SK-N-SH (cell line): ENCODE measurements around the gene ARHGAP15. TPM values are rescaled to one million over a fixed set of nuclear protein-coding genes. Genes with fewer than 3 reads are reported as not detected.

Experiments
- CTCF ChIA-PET: fragments of 300-600, 350-600 bp; formaldehyde crosslinking; extraction: SDS; loops from one replicate; lab custom pipeline; 2021; lab: Yijun Ruan, JAX
- POLR2A ChIA-PET: fragments of 350-600 bp; sonication (Branson Sonifier 250); formaldehyde crosslinking; extraction: SDS; loops from one replicate; lab custom pipeline; 2020; ENCODE audit warnings: antibody characterized with exemption, inconsistent platforms; lab: Yijun Ruan, JAX
- DNase-seq: peaks from one replicate; pipeline ENCODE4 v3.0.0; 2012
- H2AFZ ChIP-seq: fragments of 200-600 bp; sonication (generic); 2 replicates; pipeline ENCODE4 v1.8.1; 2016; ENCODE audit warnings: antibody characterized with exemption, mild to moderate bottlenecking, low read depth
- H3F3A ChIP-seq: fragments of 200-600 bp; sonication (generic); replicated peaks from 2 replicates; pipeline ENCODE3; 2016; ENCODE audit warnings: antibody characterized with exemption, mild to moderate bottlenecking; ENCODE audit not compliant: insufficient read depth
- H3K27ac ChIP-seq, 2 experiments: fragments of 200-500 bp in 1 of 2; fragments of 200-600 bp in 1 of 2; sonication (Bioruptor generic) in 1 of 2; sonication (generic), shearing (Covaris generic) in 1 of 2; 2 replicates each; pipeline versions ENCODE4 v1.5.1 to v1.6.1; 2014 to 2016; ENCODE audit warnings: low read depth in 2 of 2, inconsistent platforms in 1 of 2, low read length in 1 of 2, mild to moderate bottlenecking in 1 of 2, mixed read lengths in 1 of 2
- H3K27me3 ChIP-seq: fragments of 200-600 bp; sonication (generic), shearing (Covaris generic); 2 replicates; pipeline ENCODE4 v1.6.1; 2016; ENCODE audit warnings: mixed run types; ENCODE audit not compliant: insufficient read depth
- H3K36me3 ChIP-seq, 2 experiments: fragments of 200-500 bp in 1 of 2; fragments of 200-600 bp in 1 of 2; sonication (Bioruptor generic) in 1 of 2; sonication (generic) in 1 of 2; replicated peaks in 1 of 2; 2 replicates each; pipeline versions ENCODE3 to v1.5.1; 2014 to 2016; ENCODE audit warnings: low read length in 1 of 2, mild to moderate bottlenecking in 1 of 2; ENCODE audit not compliant: insufficient read depth in 2 of 2, control insufficient read depth in 1 of 2
- H3K4me1 ChIP-seq, 2 experiments: fragments of 200-500 bp in 1 of 2; fragments of 200-600 bp in 1 of 2; sonication (Bioruptor generic) in 1 of 2; sonication (generic), shearing (Covaris generic) in 1 of 2; 2 replicates each; pipeline versions ENCODE4 v1.5.1 to v1.6.1; 2014 to 2016; ENCODE audit warnings: low read depth in 1 of 2, low read length in 1 of 2, mixed run types in 1 of 2; ENCODE audit not compliant: insufficient read depth in 2 of 2, control insufficient read depth in 1 of 2
- H3K4me2 ChIP-seq: fragments of 200-600 bp; sonication (generic), shearing (Covaris generic); 2 replicates; pipeline ENCODE4 v1.6.1; 2017; ENCODE audit warnings: mixed run types
- H3K4me3 ChIP-seq, 2 experiments: fragments of 200-500 bp in 1 of 2; fragments of 200-600 bp in 1 of 2; sonication (Bioruptor generic) in 1 of 2; sonication (generic), shearing (Covaris generic) in 1 of 2; 2 replicates each; pipeline versions ENCODE4 v1.5.1 to v1.8.1; 2014 to 2016; ENCODE audit warnings: low read depth in 2 of 2, inconsistent platforms in 1 of 2, low read length in 1 of 2, mild to moderate bottlenecking in 1 of 2, mixed read lengths in 1 of 2, moderate library complexity in 1 of 2
- H3K79me2 ChIP-seq: fragments of 200-600 bp; sonication (generic); 2 replicates; pipeline ENCODE4 v1.8.1; 2017; ENCODE audit warnings: mild to moderate bottlenecking; ENCODE audit not compliant: insufficient read depth
- H3K9ac ChIP-seq: fragments of 200-600 bp; sonication (generic); 2 replicates; pipeline ENCODE4 v1.6.1; 2017; ENCODE audit warnings: mixed run types
- H3K9me2 ChIP-seq: fragments of 200-600 bp; sonication (generic); 2 replicates; pipeline ENCODE4 v1.6.1; 2017; ENCODE audit warnings: mixed run types
- H3K9me3 ChIP-seq: fragments of 200-600 bp; sonication (generic); 2 replicates; pipeline ENCODE4 v1.6.1; 2017; ENCODE audit warnings: mixed run types, mild to moderate bottlenecking, moderate library complexity
- H4K20me1 ChIP-seq: fragments of 200-600 bp; sonication (generic); 2 replicates; pipeline ENCODE4 v1.6.1; 2017; ENCODE audit warnings: mild to moderate bottlenecking, mixed run types; ENCODE audit not compliant: insufficient read depth
- CHD2 ChIP-seq: fragments of 150-350 bp; IDR thresholded peaks from 2 replicates; pipeline ENCODE4 v1.6.1; 2018; ENCODE audit warnings: low read length; ENCODE audit not compliant: partially characterized antibody
- ELF1 ChIP-seq: IDR thresholded peaks from 2 replicates; pipeline ENCODE4 v1.4.0; 2012
- EZH2phosphoT487 ChIP-seq: fragments of 200-600 bp; sonication (generic); IDR thresholded peaks from 2 replicates; pipeline ENCODE4 v1.6.1; 2017; ENCODE audit warnings: low read depth, mixed run types, mild to moderate bottlenecking, antibody characterized with exemption, moderate library complexity, borderline replicate concordance
- FOXM1 ChIP-seq: IDR thresholded peaks from 2 replicates; pipeline ENCODE4 v1.4.0; 2012; ENCODE audit warnings: low read depth, mild to moderate bottlenecking
- JUND ChIP-seq: IDR thresholded peaks from 2 replicates; pipeline ENCODE4 v1.4.0; 2012
- MAX ChIP-seq: IDR thresholded peaks from 2 replicates; pipeline ENCODE4 v1.4.0; 2012; ENCODE audit warnings: low read depth
- MEF2A ChIP-seq: IDR thresholded peaks from 2 replicates; pipeline ENCODE4 v1.4.0; 2012; ENCODE audit warnings: low read depth, borderline replicate concordance
- MXI1 ChIP-seq: IDR thresholded peaks from 2 replicates; pipeline ENCODE4 v1.6.1; 2012; ENCODE audit warnings: mild to moderate bottlenecking, low read depth, low read length, improper control_type of control experiment
- PBX3 ChIP-seq: IDR thresholded peaks from 2 replicates; pipeline ENCODE4; 2012
- POLR2AphosphoS5 ChIP-seq: IDR thresholded peaks from 2 replicates; pipeline ENCODE4 v1.6.1; 2012; ENCODE audit warnings: low read depth, low read length
- RFX5 ChIP-seq: IDR thresholded peaks from 2 replicates; pipeline ENCODE4 v1.6.1; 2012; ENCODE audit warnings: mild to moderate bottlenecking, improper control_type of control experiment, low read length
- RXRA ChIP-seq: IDR thresholded peaks from 2 replicates; pipeline ENCODE4 v1.4.0; 2012; ENCODE audit warnings: low read depth, mild to moderate bottlenecking, borderline replicate concordance
- SIN3A ChIP-seq: IDR thresholded peaks from 2 replicates; pipeline ENCODE4 v1.6.1; 2012; ENCODE audit warnings: low read depth, mild to moderate bottlenecking, low read length, moderate library complexity, borderline replicate concordance
- SMC3 ChIP-seq: IDR thresholded peaks from 2 replicates; pipeline ENCODE4 v1.6.1; 2012; ENCODE audit warnings: low read depth, low read length, improper control_type of control experiment
- TCF12 ChIP-seq: IDR thresholded peaks from 2 replicates; pipeline ENCODE4 v1.4.0; 2012
- YY1 ChIP-seq: IDR thresholded peaks from 2 replicates; pipeline ENCODE4 v1.4.0; 2012; ENCODE audit warnings: low read depth, mild to moderate bottlenecking
- ZBTB33 ChIP-seq: IDR thresholded peaks from 2 replicates; pipeline ENCODE4 v1.4.0; 2012; ENCODE audit warnings: low read depth, borderline replicate concordance
- polyA plus RNA-seq, 3 experiments: library from polyadenylated mRNA; depleted of rRNA; stranded (reverse); fragments of >200 nt; gene quantifications; 2 replicates each; pipeline ENCODE4 v1.2.3, GENCODE V29; 2012
- TF ChIP-seq, protein P1 (sequence below): fragments of 200-600 bp; sonication (generic); IDR thresholded peaks from 2 replicates; pipeline ENCODE4 v1.6.1; 2017; ENCODE audit warnings: antibody characterized with exemption, mild to moderate bottlenecking, moderate library complexity
- TF ChIP-seq, protein P2 (sequence below): IDR thresholded peaks from 2 replicates; pipeline ENCODE4 v1.6.1; 2012; ENCODE audit warnings: mild to moderate bottlenecking, low read depth, low read length, moderate library complexity
- TF ChIP-seq, protein P3 (sequence below): fragments of 150-350 bp; IDR thresholded peaks from 2 replicates; pipeline ENCODE4 v1.6.1; 2017; ENCODE audit warnings: antibody characterized with exemption, low read length, low read depth, borderline replicate concordance

The ARHGAP15 gene
- polyA plus RNA-seq, 1 of the 3 experiments (the other 2 are of a cell fraction) = not detected

DNA sequence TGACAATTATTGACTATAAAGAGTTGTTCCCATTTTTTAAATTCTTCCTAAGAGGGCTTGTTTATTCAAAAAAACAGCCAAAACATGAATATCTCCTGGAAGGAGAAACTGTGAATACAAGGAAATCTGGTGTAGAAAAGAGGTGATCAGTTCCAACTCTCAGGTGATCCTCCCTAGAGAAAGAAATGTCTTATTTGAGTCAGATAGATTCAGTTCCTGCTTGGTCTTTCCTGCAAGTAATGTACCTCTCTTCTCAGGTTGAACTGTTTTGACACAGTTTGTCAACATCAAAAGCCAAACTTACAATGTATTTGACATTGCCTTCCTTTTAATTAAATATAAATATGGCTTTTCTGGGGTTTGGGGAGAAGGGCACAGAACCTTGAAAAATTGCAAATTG lies 567.4 kb downstream of the ARHGAP15 start:
- ChIA-PET POLR2A (no interaction called here), CTCF (interaction anchor here (1.1 kb wide), 1 partner anchor 237 kb away, joined by 3 read pairs; no protein-coding TSS in a partner anchor)
- Histone ChIP-seq H3K27me3 (no peaks in the 10 kb centered on the region), H3K9me2 (no peaks in the 10 kb centered on the region), H3K9ac (no peak overlapping the region), H3K4me3 (no peak overlapping the region), H3K36me3 (no peaks in the 10 kb centered on the region), H3K27ac (no peak overlapping the region), H3K9me3 (no peaks in the 10 kb centered on the region), H2AFZ (no peak overlapping the region), H3F3A (no peaks in the 10 kb centered on the region), H3K79me2 (no peaks in the 10 kb centered on the region), H4K20me1 (no peaks in the 10 kb centered on the region), H3K4me2 (no peak overlapping the region), H3K4me1 (peaks cover 0 to 4% of the 10 kb centered on the region in 2 experiments; a peak in 1 of 4 replicates)
- no peak for DNase-seq
- TF ChIP-seq JUND (no peak), RXRA (no peak), FOXM1 (no peak), MEF2A (no peak), YY1 (no peak), POLR2AphosphoS5 (no peak), MXI1 (no peak), ZBTB33 (no peak), RFX5 (no peak), SMC3 (no peak), MAX (no peak), SIN3A (no peak), TCF12 (no peak), ELF1 (no peak), CHD2 (no peak), PBX3 (no peak), EZH2phosphoT487 (no peak)
- TF ChIP-seq, protein P1, sequence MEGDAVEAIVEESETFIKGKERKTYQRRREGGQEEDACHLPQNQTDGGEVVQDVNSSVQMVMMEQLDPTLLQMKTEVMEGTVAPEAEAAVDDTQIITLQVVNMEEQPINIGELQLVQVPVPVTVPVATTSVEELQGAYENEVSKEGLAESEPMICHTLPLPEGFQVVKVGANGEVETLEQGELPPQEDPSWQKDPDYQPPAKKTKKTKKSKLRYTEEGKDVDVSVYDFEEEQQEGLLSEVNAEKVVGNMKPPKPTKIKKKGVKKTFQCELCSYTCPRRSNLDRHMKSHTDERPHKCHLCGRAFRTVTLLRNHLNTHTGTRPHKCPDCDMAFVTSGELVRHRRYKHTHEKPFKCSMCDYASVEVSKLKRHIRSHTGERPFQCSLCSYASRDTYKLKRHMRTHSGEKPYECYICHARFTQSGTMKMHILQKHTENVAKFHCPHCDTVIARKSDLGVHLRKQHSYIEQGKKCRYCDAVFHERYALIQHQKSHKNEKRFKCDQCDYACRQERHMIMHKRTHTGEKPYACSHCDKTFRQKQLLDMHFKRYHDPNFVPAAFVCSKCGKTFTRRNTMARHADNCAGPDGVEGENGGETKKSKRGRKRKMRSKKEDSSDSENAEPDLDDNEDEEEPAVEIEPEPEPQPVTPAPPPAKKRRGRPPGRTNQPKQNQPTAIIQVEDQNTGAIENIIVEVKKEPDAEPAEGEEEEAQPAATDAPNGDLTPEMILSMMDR = no peak
- TF ChIP-seq, protein P2, sequence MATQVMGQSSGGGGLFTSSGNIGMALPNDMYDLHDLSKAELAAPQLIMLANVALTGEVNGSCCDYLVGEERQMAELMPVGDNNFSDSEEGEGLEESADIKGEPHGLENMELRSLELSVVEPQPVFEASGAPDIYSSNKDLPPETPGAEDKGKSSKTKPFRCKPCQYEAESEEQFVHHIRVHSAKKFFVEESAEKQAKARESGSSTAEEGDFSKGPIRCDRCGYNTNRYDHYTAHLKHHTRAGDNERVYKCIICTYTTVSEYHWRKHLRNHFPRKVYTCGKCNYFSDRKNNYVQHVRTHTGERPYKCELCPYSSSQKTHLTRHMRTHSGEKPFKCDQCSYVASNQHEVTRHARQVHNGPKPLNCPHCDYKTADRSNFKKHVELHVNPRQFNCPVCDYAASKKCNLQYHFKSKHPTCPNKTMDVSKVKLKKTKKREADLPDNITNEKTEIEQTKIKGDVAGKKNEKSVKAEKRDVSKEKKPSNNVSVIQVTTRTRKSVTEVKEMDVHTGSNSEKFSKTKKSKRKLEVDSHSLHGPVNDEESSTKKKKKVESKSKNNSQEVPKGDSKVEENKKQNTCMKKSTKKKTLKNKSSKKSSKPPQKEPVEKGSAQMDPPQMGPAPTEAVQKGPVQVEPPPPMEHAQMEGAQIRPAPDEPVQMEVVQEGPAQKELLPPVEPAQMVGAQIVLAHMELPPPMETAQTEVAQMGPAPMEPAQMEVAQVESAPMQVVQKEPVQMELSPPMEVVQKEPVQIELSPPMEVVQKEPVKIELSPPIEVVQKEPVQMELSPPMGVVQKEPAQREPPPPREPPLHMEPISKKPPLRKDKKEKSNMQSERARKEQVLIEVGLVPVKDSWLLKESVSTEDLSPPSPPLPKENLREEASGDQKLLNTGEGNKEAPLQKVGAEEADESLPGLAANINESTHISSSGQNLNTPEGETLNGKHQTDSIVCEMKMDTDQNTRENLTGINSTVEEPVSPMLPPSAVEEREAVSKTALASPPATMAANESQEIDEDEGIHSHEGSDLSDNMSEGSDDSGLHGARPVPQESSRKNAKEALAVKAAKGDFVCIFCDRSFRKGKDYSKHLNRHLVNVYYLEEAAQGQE = no peak
- TF ChIP-seq, protein P3, sequence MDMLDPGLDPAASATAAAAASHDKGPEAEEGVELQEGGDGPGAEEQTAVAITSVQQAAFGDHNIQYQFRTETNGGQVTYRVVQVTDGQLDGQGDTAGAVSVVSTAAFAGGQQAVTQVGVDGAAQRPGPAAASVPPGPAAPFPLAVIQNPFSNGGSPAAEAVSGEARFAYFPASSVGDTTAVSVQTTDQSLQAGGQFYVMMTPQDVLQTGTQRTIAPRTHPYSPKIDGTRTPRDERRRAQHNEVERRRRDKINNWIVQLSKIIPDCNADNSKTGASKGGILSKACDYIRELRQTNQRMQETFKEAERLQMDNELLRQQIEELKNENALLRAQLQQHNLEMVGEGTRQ = no peak
